Measurements from ENCODE around the gene PREB.

Gene PREB

GRCh38 chr2:27093430-27094352 lies 40.7 kb downstream of the PREB start:
- no peak for DNase-seq

DNA sequence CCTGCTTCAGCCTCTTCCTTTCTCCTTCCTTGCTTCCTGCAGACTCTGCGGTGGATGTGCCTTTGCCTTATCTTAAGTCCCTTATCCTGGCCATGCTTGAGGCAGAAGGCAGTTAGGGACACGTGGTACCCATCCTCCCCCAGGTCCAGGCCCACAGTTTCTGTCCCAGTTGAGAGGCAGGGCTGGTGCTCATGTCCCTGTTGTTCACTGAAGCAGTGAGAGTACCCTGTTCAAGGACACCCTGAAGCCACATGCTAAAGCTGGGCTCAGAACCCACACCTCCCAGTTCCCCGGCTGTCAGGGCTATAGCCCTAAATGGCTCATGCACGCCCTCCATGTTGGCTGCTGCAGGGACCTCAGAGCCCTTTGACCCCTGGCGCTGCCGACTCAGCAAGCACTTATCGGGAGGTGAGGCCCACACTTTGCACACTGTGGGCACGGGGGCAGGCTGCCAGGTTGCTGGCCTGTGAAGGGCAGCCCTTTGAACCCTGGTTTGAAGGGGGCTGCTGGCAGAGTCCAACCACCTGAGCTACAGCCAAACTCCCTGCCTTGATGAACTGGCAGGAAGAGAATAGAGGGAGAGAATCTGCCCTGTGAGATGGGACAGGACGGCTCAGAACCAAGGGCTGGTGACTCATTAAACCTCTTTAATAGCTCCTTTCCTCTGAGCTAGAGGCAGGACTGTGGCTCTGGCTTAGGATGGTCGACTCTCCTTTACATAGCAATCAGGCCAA lies 41.6 kb downstream of the PREB start:
- DNase-seq = no peak

GRCh38 chr2:27091746-27092695 lies 42.4 kb downstream of the PREB start:
- no peak for DNase-seq

GRCh38 chr2:27089111-27089954 lies 45.1 kb downstream of the PREB start:
- no peak for DNase-seq

GRCh38 chr2:27088634-27089033 lies 45.8 kb downstream of the PREB start:
- DNase-seq = no peak

GRCh38 chr2:27087823-27088410 lies 46.5 kb downstream of the PREB start:
- DNase-seq = no peak

GRCh38 chr2:27086724-27087593 lies 47.5 kb downstream of the PREB start, which contains the start of gene KHK:
Gene KHK, plus strand, starts transcription at chr2:27086772. Its CDS starts 488 bp downstream, at chr2:27087260.
- no peak for DNase-seq

DNA sequence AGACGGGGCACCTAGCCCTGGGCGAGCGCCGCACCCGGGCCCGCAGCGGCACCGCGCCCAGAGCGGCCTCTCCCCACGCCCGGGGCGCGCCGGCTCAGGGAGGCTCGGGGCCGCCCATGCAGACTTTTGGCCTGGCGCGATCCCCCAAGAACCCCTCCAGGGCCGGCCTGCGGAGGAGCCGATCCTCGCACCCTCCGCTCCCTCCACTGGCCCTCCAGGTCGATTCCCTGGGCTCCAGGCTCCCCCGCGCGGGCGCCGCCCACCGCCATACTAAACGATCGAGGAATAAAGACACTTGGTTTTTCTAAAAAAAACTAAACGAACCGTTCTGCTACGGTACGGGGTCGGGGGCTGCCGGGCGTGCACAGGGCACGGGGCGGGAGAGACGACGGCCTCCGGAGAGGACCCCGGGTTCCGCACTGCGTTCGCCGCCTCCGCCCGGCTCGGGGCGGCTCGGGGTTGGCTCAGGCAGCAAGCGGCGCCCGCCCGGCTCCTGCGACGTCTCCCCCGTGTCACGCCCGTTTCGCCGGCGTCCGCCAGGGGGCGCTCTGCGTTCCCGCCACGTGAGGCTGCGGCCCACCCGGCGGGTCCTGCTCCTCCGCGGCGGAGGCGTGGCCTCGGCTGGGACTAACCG lies 48.2 kb downstream of the PREB start:
- peak; percentile 76 to 88 for DNase-seq

DNA sequence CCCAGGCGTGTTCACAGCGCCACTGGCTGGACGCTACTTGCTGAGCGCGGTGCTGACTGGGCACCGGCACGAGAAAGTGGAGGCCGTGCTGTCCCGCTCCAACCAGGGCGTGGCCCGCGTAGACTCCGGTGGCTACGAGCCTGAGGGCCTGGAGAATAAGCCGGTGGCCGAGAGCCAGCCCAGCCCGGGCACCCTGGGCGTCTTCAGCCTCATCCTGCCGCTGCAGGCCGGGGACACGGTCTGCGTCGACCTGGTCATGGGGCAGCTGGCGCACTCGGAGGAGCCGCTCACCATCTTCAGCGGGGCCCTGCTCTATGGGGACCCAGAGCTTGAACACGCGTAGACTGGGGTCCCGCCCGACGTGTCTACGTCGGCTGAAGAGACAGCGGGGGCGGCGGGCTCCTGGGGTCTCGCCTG lies 48.8 kb downstream of the PREB start:
- DNase-seq = peak in 1 of 2 donors; percentile 64

GRCh38 chr2:27085062-27085672 lies 49.3 kb downstream of the PREB start:
- DNase-seq = no peak

DNA sequence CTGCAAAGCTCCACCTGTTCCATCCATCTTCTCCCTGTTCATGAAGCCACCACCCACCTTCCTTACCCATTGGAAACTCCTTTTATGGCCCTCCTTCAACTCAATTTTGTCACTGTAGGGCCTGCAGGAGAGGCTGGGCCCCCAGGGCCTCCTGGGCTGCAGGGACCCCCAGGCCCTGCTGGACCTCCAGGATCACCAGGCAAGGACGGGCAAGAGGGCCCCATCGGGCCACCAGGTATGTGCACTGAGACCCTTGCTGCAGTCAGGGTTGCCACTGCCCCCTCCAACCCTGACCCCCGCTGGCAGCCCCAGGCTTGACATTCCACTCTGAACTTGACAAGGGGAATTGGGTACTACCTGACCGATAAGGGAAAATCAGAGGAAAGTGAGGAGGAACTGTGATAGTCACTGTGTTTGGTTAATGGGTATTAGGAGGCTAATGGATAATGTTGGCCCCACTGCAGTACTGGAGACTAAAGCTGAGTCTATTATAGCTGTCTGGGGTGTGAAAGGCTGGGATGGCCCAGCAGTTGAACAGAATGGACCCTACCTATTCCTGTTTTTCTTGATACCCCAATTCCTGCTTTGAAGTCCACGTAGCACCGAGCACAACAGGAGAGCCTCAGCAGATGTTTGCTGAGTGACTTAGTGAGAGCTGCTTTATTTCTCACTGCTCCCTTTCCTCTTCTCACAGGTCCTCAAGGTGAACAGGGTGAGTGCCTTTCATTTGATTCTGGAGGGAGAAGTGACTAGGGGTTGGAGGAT lies 50.0 kb downstream of the PREB start:
- DNase-seq = no peak

DNA sequence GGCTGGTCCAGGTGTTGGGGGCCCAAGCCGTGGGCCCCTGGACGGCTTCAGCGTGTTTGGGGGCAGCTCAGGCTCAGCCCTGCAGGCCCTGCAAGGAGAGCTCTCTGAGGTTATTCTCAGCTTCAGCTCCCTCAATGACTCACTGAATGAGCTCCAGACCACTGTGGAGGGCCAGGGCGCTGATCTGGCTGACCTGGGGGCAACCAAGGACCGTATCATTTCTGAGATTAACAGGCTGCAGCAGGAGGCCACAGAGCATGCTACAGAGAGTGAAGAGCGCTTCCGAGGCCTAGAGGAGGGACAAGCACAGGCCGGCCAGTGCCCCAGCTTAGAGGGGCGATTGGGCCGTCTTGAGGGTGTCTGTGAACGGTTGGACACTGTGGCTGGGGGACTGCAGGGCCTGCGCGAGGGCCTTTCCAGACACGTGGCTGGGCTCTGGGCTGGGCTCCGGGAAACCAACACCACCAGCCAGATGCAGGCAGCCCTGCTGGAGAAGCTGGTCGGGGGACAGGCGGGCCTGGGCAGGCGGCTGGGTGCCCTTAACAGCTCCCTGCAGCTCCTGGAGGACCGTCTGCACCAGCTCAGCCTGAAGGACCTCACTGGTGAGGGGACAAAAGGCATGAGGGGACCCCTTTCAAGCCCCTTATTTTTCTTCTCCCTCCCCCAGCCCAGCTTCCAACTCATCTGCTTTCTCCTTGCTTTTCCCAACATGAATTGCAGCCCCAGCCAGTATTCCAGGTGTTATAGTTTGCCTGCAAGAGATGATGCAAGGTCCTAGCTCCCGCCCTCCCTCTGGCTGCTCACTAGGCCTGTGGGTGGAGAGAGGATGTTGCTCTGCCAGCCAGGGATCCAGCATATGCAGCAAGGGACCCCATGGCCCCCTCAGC lies 50.8 kb downstream of the PREB start:
- DNase-seq = no peak

DNA sequence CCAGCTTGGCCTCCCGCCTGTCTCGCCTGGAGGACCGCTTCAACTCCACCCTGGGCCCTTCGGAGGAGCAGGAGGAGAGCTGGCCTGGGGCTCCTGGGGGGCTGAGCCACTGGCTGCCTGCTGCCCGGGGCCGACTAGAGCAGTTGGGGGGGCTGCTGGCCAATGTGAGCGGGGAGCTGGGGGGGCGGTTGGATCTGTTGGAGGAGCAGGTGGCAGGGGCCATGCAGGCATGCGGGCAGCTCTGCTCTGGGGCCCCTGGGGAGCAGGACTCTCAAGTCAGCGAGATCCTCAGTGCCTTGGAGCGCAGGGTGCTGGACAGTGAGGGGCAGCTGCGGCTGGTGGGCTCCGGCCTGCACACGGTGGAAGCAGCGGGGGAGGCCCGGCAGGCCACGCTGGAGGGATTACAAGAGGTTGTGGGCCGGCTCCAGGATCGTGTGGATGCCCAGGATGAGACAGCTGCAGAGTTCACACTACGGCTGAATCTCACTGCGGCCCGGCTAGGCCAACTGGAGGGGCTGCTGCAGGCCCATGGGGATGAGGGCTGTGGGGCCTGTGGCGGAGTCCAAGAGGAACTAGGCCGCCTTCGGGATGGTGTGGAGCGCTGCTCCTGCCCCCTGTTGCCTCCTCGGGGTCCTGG lies 51.5 kb downstream of the PREB start:
- DNase-seq = no peak

DNA sequence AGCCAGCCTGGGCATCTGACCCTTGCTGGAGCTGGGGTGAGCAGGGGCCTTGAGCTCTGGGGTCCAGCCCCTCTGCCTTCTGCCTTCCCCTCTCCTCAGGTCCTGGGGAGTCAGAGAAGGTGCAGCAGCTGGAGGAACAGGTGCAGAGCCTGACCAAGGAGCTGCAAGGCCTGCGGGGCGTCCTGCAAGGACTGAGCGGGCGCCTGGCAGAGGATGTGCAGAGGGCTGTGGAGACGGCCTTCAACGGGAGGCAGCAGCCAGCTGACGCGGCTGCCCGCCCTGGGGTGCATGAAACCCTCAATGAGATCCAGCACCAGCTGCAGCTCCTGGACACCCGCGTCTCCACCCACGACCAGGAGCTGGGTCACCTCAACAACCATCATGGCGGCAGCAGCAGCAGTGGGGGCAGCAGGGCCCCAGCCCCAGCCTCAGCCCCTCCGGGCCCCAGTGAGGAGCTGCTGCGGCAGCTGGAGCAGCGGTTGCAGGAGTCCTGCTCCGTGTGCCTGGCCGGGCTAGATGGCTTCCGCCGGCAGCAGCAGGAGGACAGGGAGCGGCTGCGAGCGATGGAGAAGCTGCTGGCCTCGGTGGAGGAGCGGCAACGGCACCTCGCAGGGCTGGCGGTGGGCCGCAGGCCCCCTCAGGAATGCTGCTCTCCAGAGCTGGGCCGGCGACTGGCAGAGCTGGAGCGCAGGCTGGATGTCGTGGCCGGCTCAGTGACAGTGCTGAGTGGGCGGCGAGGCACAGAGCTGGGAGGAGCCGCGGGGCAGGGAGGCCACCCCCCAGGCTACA lies 52.3 kb downstream of the PREB start:
- no peak for DNase-seq
